NCI-H1930 (cell line): ENCODE measurements around the gene TOMM40.
A peak's percentile ranks its signal among the peaks of the same experiment; 100 is the strongest.
"Not testable (repeated sequence)": the region's sequence is repeated elsewhere in the genome, so short reads cannot be mapped to it uniquely, and the experiment has no call there.

Source experiments
- DNase-seq, 2 experiments: peaks; one replicate each; lab custom pipeline; 2025; lab: John Stamatoyannopoulos, UW

TOMM40 gene

GRCh38 chr19:44871809-44872208 is 19.2 kb upstream of the TOMM40 start:
- DNase-seq = no peak

GRCh38 chr19:44872661-44873060 is 18.4 kb upstream of the TOMM40 start:
- DNase-seq = no peak

DNA sequence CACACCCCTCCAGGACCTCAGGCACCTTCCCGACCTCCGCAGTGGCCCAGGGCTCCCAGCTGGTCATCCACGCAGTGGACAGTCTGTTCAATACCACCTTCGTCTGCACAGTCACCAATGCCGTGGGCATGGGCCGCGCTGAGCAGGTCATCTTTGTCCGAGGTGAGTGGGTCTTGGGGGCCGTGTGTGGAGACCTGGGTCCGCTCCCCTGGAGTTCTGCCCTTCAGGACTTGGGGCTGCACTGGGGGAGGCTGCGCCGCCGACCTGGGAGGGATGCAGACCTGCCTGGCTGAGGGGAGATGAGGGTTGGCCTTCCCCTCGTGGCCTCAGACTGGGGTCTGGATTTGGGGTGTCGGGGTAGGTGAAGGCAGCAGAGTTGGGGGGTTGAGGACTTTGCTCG is 16.7 kb upstream of the TOMM40 start:
- no peak for DNase-seq

GRCh38 chr19:44875666-44876451 is 15.2 kb upstream of the TOMM40 start:
- DNase-seq = no peak

DNA sequence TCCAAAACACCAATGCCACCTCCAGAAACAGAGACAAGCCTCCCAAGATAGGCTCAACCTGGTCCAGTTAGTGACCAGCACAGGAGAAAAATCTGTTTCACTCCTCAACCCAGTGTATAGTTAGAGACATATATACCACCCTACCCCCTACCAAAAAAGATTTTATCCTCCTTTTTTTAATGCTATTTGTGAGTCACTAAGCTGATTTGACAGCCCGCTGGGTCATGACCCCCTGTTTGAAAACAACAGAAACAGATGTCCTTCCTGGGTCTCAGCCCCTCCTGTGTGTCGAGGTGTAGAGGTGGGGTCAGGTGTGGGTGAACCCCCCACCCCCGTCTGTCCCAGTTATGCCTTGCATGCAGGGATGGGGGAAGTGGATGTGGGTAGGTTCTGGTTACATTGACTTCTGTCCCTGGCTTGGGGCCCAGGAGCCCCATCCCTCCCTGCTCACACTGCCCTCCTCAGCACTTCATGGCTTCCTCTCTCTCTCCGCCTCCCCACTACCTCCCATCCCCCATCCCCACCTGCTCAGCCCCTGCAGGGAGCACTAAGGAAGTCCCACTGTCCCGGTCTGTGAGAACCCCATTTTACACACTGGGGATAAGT is 14.0 kb upstream of the TOMM40 start:
- no peak for DNase-seq

GRCh38 chr19:44878120-44878865 is 12.8 kb upstream of the TOMM40 start:
- no peak for DNase-seq

GRCh38 chr19:44879309-44880065 is 11.6 kb upstream of the TOMM40 start:
- no peak for DNase-seq

GRCh38 chr19:44882063-44882462 is 9.0 kb upstream of the TOMM40 start:
- no peak for DNase-seq

DNA sequence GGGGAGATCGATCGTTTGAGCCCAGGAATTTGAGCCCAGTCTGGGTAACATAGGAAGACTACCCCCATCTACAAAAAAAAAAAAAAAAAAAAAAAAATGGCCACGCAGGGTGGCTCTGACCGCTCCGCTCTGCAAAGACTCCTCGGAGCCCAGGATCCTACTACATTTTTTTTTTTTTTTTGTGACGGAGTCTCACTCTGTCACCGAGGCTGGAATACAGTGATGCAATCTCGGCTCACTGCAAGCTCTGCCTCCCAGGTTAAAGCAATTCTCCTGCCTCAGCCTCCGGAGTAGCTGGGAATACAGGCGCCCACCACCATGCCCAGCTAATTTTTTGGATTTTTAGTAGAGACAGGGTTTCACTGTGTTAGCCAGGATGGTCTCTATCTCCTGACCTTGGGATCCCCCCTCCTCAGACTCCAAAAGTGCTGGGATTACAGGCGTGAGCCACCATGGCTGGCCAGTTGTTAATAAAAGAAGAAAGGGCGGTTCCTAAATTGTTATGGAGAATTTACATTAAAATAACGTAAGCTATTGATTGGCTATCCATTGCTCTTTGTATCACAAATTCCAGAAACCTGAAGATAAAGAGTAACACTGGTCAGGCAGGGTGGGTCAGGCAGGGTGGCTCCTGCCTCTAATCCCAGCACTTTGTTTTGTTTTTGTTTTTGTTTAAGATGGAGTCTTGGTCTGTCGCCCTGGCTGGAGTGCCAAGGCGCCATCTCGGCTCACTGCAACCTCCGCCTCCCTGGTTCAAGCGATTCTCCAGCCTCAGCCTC is 8.2 kb upstream of the TOMM40 start:
- DNase-seq = not testable (repeated sequence)

GRCh38 chr19:44883922-44884321 is 7.1 kb upstream of the TOMM40 start:
- no peak for DNase-seq

GRCh38 chr19:44884566-44884965 is 6.5 kb upstream of the TOMM40 start:
- no peak for DNase-seq

- no peak for DNase-seq
Measured at GRCh38 chr19:44886141-44886540, 4.9 kb upstream of the TOMM40 start.

GRCh38 chr19:44887648-44888047 is 3.4 kb upstream of the TOMM40 start:
- DNase-seq = no peak

GRCh38 chr19:44888335-44888734 is 2.7 kb upstream of the TOMM40 start:
- not testable (repeated sequence) for DNase-seq

GRCh38 chr19:44889830-44890365 is 1.2 kb upstream of the TOMM40 start:
- no peak for DNase-seq

DNA sequence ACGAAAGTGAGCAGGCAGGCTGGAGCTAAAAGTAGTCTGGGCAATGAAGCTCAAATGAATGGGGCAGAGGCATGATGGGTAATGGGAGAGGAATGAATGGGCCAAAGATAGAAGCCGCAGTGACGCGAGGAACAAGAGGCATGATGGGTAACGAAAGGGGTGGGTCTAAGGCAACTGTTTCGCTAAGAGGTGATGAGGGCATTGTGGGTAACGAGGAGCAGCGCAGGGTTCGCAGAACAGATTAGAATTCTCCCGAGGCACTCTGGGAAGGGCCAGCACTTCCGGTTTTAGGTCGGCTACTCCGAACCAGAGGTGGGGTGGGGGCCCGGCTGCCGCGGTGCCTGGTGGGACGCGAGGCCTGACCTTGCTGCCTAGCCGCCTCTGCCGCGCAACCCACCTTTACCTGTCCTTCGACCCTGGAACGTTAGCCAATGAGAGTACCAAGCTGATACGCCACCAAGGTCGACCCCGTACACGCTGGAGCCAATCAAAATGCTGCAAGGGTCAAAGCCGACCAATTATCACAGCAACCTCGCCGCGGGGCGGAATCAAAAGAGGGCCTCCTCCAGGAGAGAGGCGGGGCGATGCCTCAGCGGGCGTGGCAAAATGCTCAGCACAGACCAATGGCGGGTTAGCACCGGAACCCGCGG is 563 bp upstream of the TOMM40 start:
- peak; percentile 100 for DNase-seq

- DNase-seq = no peak
Measured at GRCh38 chr19:44892932-44893331, 1.9 kb downstream of the TOMM40 start.

GRCh38 chr19:44893332-44894051 is 2.4 kb downstream of the TOMM40 start:
- DNase-seq = no peak

- DNase-seq = no peak
Measured at GRCh38 chr19:44894052-44894400, 3.0 kb downstream of the TOMM40 start.

DNA sequence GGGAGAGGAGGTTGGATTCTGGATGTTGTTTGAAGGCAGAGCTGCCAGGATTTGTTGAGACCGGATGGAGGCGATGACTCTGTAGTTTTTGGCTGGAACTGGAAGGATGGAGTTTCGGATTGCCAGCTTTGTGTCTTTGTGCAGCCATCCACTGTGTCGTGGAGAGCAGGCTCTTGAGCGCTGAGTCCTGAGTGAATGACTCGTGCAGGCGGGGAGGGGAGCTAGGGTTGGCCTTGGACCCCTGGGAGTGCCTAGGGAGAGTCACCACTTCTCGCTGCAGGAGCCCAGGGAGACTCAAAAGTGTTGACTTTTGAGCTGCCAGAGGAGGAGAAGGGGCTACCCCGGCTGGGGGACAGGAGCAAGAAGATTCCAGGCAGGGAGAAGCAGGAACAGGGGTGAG is 3.9 kb downstream of the TOMM40 start:
- DNase-seq = no peak
